Thoracic aorta (tissue), 2 donors: ENCODE measurements around the gene TRPM2. TPM values are rescaled to one million over a fixed set of nuclear protein-coding genes. Genes with fewer than 3 reads are reported as not detected.

Experiments used
- ATAC-seq: fragments of 150-250 bp; one replicate; pipeline ENCODE4 v1.8.0; 2017; ENCODE audit warnings: low read depth; ENCODE audit not compliant: insufficient number of reproducible peaks, low FRiP score
- DNase-seq: peaks from one replicate; pipeline ENCODE4 v3.0.0-alpha.2; 2020; ENCODE audit warnings: low spot score
- H3K27ac ChIP-seq, 2 donors: fragments of 200-600 bp; sonication (generic); 1 replicate in 1 of 2; 2 replicates in 1 of 2; pipeline ENCODE4 v1.5.1; 2016; ENCODE audit warnings: mild to moderate bottlenecking in 2 of 2, moderate library complexity in 2 of 2
- H3K27me3 ChIP-seq: fragments of 200-600 bp; sonication (generic); replicated peaks from 2 replicates; pipeline ENCODE4 v1.6.0; 2016; ENCODE audit warnings: mild to moderate bottlenecking; ENCODE audit not compliant: insufficient read depth
- H3K36me3 ChIP-seq: fragments of 200-600 bp; sonication (generic); one replicate; pipeline ENCODE4 v1.5.1; 2016
- H3K4me1 ChIP-seq, 2 donors: fragments of 200-600 bp; sonication (generic); 1 replicate in 1 of 2; 2 replicates in 1 of 2; pipeline versions ENCODE4 v1.5.1 to v1.6.0; 2016; ENCODE audit warnings: low read depth in 2 of 2, mild to moderate bottlenecking in 1 of 2; ENCODE audit not compliant: control insufficient read depth in 1 of 2
- H3K4me3 ChIP-seq: fragments of 200-600 bp; sonication (generic); 2 replicates; pipeline ENCODE4 v1.5.1; 2016; ENCODE audit warnings: mild to moderate bottlenecking
- H3K9me3 ChIP-seq: fragments of 200-600 bp; sonication (generic); 2 replicates; pipeline ENCODE4 v1.5.1; 2016
- total RNA-seq, 2 donors: library from RNA; depleted of rRNA; stranded (reverse); fragments of >200 nt; gene quantifications; one replicate each; pipeline versions ENCODE4 v1.1.0 to v1.2.3, GENCODE V29; 2016
- TF ChIP-seq, protein P1 (sequence below): fragments of 200-600 bp; sonication (generic); IDR thresholded peaks from one replicate; pipeline ENCODE4 v1.5.1; 2019; ENCODE audit warnings: antibody characterized with exemption

Gene TRPM2
- total RNA-seq, 2 donors from 2014 or later: 10.4 to 12.9 TPM

DNA sequence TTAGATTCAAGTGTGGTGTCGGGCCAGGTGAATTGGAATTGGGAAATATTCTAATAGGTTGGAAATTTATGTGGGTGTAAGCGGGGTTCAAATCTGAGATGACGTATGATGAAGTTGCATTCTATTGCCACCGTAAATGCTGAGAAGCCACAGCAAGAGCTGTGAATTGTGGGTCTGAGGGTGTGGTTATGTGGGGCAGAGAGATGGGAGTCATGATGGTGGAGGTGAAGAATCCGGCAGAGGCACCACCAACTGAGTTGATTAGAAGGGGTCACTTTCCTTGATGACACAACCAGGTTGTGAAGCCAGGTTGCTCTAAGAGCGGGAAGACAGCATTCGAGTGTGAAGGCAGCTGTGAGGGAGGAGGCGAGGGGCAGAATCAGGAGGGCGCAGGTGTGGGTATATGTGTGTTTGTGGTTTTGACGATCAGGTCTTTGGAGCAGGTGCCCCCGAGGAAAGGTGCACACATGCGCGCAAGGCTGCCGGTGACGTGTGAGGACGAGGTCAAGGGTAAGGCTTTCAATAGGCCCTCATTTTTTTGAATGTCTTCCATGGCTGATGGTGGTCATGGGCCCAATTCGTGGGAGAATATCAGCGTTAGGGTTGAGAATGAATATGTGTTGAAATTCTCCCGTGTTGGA is 120.6 kb downstream of the TRPM2 start:
- H3K9me3 ChIP-seq: no peaks in the 10 kb centered on the region

DNA sequence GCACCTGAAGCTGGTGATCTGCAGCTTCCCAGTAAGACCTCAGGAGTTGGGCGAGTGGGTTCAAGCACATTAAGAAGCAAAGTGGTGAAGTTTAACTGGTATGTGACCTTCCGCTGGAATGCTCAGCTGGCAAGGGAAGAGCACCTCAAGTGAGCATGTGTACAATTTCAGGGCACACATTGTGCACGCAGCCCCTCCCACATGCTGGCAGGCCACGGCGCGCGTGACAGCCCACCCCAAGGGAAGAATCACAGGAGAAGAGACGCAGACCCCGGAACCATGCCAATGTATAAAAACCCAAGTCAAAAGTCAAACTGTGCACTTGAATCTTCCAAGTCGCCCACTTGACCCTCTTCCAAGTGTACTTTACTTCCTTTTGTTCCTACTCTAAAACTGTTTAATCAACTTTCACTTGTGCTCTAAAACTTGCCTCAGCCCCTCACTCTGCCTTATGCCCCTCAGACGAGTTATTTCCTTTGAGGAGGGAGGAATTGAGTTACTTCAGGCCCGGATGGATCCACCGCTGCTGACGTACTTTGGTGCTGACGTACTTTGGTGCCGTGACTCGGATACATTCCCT is 121.9 kb downstream of the TRPM2 start:
- ATAC-seq (no peak), DNase-seq (no peak)
- H3K9me3 ChIP-seq: no peaks in the 10 kb centered on the region
- no peaks in the 10 kb centered on the region for H3K36me3 ChIP-seq
- no peak overlapping the region for H3K4me3 ChIP-seq
- no peak overlapping the region for H3K27ac ChIP-seq
- H3K4me1 ChIP-seq: no peaks in the 10 kb centered on the region
- H3K27me3 ChIP-seq: no peaks in the 10 kb centered on the region
- TF ChIP-seq, protein P1, sequence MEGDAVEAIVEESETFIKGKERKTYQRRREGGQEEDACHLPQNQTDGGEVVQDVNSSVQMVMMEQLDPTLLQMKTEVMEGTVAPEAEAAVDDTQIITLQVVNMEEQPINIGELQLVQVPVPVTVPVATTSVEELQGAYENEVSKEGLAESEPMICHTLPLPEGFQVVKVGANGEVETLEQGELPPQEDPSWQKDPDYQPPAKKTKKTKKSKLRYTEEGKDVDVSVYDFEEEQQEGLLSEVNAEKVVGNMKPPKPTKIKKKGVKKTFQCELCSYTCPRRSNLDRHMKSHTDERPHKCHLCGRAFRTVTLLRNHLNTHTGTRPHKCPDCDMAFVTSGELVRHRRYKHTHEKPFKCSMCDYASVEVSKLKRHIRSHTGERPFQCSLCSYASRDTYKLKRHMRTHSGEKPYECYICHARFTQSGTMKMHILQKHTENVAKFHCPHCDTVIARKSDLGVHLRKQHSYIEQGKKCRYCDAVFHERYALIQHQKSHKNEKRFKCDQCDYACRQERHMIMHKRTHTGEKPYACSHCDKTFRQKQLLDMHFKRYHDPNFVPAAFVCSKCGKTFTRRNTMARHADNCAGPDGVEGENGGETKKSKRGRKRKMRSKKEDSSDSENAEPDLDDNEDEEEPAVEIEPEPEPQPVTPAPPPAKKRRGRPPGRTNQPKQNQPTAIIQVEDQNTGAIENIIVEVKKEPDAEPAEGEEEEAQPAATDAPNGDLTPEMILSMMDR: no peak

More for the DNA sequence above, 120.6 kb downstream of the TRPM2 start:
- no peak for DNase-seq
- no peak overlapping the region for H3K4me3 ChIP-seq
- no peaks in the 10 kb centered on the region for H3K4me1 ChIP-seq
- ATAC-seq: no peak
- H3K36me3 ChIP-seq: no peaks in the 10 kb centered on the region
- no peaks in the 10 kb centered on the region for H3K27me3 ChIP-seq
- TF ChIP-seq, protein P1: no peak
- no peak overlapping the region for H3K27ac ChIP-seq

DNA sequence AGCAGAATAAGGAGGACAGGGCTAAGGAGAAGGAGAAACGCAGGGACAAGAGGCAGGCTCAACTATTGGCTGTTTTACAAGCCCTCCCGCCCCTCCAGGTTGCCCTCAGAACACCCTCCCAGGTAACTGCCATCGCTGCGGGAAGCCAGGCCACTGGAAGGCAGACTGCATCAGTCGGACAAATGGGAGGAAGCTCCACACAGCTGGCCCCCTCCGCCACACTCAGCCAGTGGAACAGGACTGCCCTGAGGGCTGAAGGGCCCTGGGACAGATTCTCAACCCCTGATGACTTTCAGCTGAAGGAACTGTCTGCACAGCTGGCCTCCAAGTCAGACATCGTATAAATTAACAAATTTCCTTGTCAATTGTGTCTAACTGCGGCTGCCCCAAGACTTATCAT is 123.7 kb downstream of the TRPM2 start:
- no peak for DNase-seq
- ATAC-seq: no peak
- H3K36me3 ChIP-seq: no peaks in the 10 kb centered on the region
- no peaks in the 10 kb centered on the region for H3K4me1 ChIP-seq
- no peaks in the 10 kb centered on the region for H3K27me3 ChIP-seq
- no peak overlapping the region for H3K27ac ChIP-seq
- TF ChIP-seq, protein P1: no peak
- H3K4me3 ChIP-seq: no peak overlapping the region
- H3K9me3 ChIP-seq: no peaks in the 10 kb centered on the region

DNA sequence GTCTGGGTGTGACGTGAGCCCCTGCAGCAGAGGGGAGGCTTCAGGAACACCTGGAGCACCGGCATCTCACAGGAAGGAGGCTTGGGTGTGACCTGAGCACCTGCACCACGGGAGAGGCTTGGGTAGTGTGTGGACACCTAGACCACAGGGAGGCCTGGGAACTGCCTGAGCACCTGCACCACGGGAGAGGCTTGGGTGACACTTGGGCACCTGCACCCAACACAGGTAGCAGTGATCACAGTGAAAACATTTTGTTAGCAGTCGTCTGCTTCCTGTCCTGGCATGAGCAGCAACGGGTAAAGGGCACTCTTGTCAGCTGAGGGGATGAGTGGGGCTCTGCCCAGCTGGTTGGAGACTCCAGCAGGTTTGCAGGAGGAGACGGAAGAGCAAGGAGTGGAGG is 124.3 kb downstream of the TRPM2 start:
- no peak for DNase-seq
- no peaks in the 10 kb centered on the region for H3K9me3 ChIP-seq
- H3K27ac ChIP-seq: no peak overlapping the region
- ATAC-seq: no peak
- no peaks in the 10 kb centered on the region for H3K27me3 ChIP-seq
- TF ChIP-seq, protein P1: no peak
- no peaks in the 10 kb centered on the region for H3K4me1 ChIP-seq
- H3K36me3 ChIP-seq: no peaks in the 10 kb centered on the region
- H3K4me3 ChIP-seq: no peak overlapping the region

DNA sequence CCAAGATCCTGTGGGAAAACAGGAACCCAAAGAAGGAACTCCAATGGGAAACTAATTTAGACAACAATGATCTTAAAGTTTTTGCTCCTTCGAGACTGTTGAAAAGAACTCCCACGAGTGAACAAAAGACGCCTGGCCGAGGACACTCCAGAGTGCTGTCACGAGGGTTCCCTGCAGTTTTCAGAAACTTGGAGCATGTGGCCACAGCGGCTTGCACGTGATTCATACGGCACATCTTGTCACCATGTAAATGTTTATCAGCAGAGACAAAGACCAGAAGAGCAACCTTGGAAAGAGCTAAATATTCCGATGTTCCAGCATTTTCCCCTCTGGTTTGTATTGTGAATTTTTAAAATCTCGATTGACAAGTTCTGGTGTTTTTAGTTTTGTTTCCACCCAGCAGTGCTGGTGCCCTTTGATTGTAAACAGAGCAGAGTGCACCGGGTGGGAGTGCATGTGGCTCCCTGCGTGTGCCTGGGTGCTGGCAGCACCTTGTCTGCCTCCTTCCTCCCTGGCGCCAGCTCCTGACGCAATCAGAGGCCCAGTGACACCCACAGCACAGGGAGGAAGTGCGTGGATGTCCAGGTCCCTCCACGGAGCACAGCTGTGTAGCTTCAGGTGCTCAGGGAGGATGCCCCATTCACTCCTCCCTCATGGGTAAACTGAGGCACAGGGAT is 124.8 kb downstream of the TRPM2 start:
- DNase-seq (no peak), ATAC-seq (no peak)
- H3K36me3 ChIP-seq: no peaks in the 10 kb centered on the region
- H3K27me3 ChIP-seq: no peaks in the 10 kb centered on the region
- H3K4me1 ChIP-seq: no peaks in the 10 kb centered on the region
- no peak overlapping the region for H3K27ac ChIP-seq
- H3K9me3 ChIP-seq: no peaks in the 10 kb centered on the region
- TF ChIP-seq, protein P1: no peak
- H3K4me3 ChIP-seq: no peak overlapping the region
